GM23248 (cell line): ENCODE measurements around the gene UFSP2. TPM values are rescaled to one million over a fixed set of nuclear protein-coding genes. Genes with fewer than 3 reads are reported as not detected.

ENCODE experiments used
- DNase-seq: peaks from one replicate; pipeline ENCODE4 v3.0.0-alpha.2; 2015
- H2AFZ ChIP-seq: fragments of 200-600 bp; sonication (generic); 2 replicates; pipeline ENCODE4 v1.6.1; 2016; ENCODE audit warnings: antibody characterized with exemption
- H3F3A ChIP-seq: fragments of 200-600 bp; sonication (generic); 2 replicates; pipeline ENCODE4 v1.6.1; 2016; ENCODE audit warnings: mild to moderate bottlenecking, antibody characterized with exemption, mixed run types; ENCODE audit not compliant: insufficient read depth
- H3K27ac ChIP-seq: fragments of 200-600 bp; sonication (generic); 2 replicates; pipeline ENCODE4 v1.5.1; 2016; ENCODE audit warnings: mild to moderate bottlenecking
- H3K27me3 ChIP-seq: fragments of 200-600 bp; sonication (generic); replicated peaks from 2 replicates; pipeline ENCODE4 v1.6.1; 2016; ENCODE audit warnings: mild to moderate bottlenecking; ENCODE audit not compliant: insufficient read depth
- H3K36me3 ChIP-seq: fragments of 200-600 bp; sonication (generic); 2 replicates; pipeline ENCODE4 v1.6.1; 2016; ENCODE audit warnings: low read depth, mild to moderate bottlenecking
- H3K4me1 ChIP-seq: fragments of 200-600 bp; sonication (generic); 2 replicates; pipeline ENCODE4 v1.6.1; 2016; ENCODE audit warnings: mild to moderate bottlenecking; ENCODE audit not compliant: insufficient read depth
- H3K4me2 ChIP-seq: fragments of 200-600 bp; sonication (generic); one replicate; pipeline ENCODE4 v1.6.1; 2016; ENCODE audit warnings: mild to moderate bottlenecking; ENCODE audit not compliant: unreplicated experiment
- H3K4me3 ChIP-seq: fragments of 200-600 bp; sonication (generic); 2 replicates; pipeline ENCODE4 v1.5.1; 2016; ENCODE audit warnings: mild to moderate bottlenecking
- H3K79me2 ChIP-seq: fragments of 200-600 bp; sonication (generic); 2 replicates; pipeline ENCODE4 v1.6.1; 2016; ENCODE audit warnings: mild to moderate bottlenecking; ENCODE audit not compliant: insufficient read depth
- H3K9ac ChIP-seq: fragments of 200-600 bp; sonication (generic); 2 replicates; pipeline ENCODE4 v1.6.1; 2016; ENCODE audit warnings: mild to moderate bottlenecking
- H3K9me2 ChIP-seq: fragments of 200-600 bp; sonication (generic); 2 replicates; pipeline ENCODE4 v1.6.1; 2016; ENCODE audit warnings: mixed run types, mild to moderate bottlenecking, moderate library complexity; ENCODE audit not compliant: insufficient read depth
- H3K9me3 ChIP-seq: fragments of 200-600 bp; sonication (generic); one replicate; pipeline ENCODE4 v1.6.1; 2017; ENCODE audit warnings: low read depth
- H4K20me1 ChIP-seq: fragments of 200-600 bp; sonication (generic); 2 replicates; pipeline ENCODE4 v1.6.0; 2016; ENCODE audit not compliant: insufficient read depth
- EZH2 ChIP-seq: fragments of 200-600 bp; sonication (generic); IDR thresholded peaks from 2 replicates; pipeline ENCODE4 v1.6.1; 2018; ENCODE audit warnings: antibody characterized with exemption, mild to moderate bottlenecking; ENCODE audit not compliant: insufficient read depth, poor library complexity, severe bottlenecking
- EZH2phosphoT487 ChIP-seq: fragments of 200-600 bp; sonication (generic); IDR thresholded peaks from 2 replicates; pipeline ENCODE4 v1.6.1; 2018; ENCODE audit warnings: antibody characterized with exemption, moderate library complexity, mild to moderate bottlenecking, low read depth; ENCODE audit not compliant: insufficient read depth
- WGBS, 2 experiments: methylation state at CpG; one replicate each; pipeline ENCODE4 v1.1.6; 2015 to 2017; ENCODE audit warnings: low lambda C conversion rate in 2 of 2, low coverage in 1 of 2; ENCODE audit errors: missing lambda C conversion rate in 2 of 2; 5-methylcytosine and 5-hydroxymethylcytosine counted together
- in situ Hi-C: fragments of 300-500 bp; cut with MboI; formaldehyde crosslinking; loops from 2 replicates; pipeline ENCODE4 v1.15.0; 2020
- polyA plus RNA-seq: library from polyadenylated mRNA; unstranded; fragments of >200 nt; fragmentation: Nextera tagmentation; extraction: Ambion mirVana; gene quantifications from 2 replicates; pipeline ENCODE4 v1.2.1, GENCODE V29; 2016
- total RNA-seq: library from RNA; depleted of rRNA; stranded (reverse); fragments of >200 nt; shearing (Covaris generic); gene quantifications from 2 replicates; pipeline ENCODE4 v1.2.3, GENCODE V29; 2014

UFSP2 gene
- total and polyA plus RNA-seq, 2 experiments from 2014 or later: 25.6 to 26.8 TPM

GRCh38 chr4:185395238-185395955, 30.4 kb downstream of the UFSP2 start, which contains the start of gene LRP2BP:
Gene LRP2BP, minus strand, starts transcription at chr4:185395924. Its CDS starts 17,738 bp downstream, at chr4:185378186.
- in situ Hi-C loops: no loop called here
- no peaks in the 10 kb centered on the region for H4K20me1 ChIP-seq

GRCh38 chr4:185394568-185395237, 31.1 kb downstream of the UFSP2 start:
- H2AFZ ChIP-seq: peak overlapping the region; percentile 82
- no peaks in the 10 kb centered on the region for H3K9me2 ChIP-seq
- H3K9me3 ChIP-seq: no peaks in the 10 kb centered on the region
- peak overlapping the region; percentile 81 for H3K27ac ChIP-seq
- H3F3A ChIP-seq: peaks cover 23% of the 10 kb centered on the region
- H3K4me2 ChIP-seq: peak overlapping the region; percentile 98
- no peaks in the 10 kb centered on the region; the same call in 1 of the 2 replicates for H3K79me2 ChIP-seq
- in situ Hi-C loops: no loop called here
- H3K4me3 ChIP-seq: peak overlapping the region; percentile 93
- peaks cover 27% of the 10 kb centered on the region for H3K4me1 ChIP-seq
- TF ChIP-seq EZH2phosphoT487: no peak
- no peak for TF ChIP-seq EZH2
- peaks cover 6% of the 10 kb centered on the region; the same call in 1 of the 2 replicates for H3K36me3 ChIP-seq
- peak; percentile 73 for DNase-seq
- 22 to 24% methylated on average over 12 of the region's 12 CpGs for WGBS, 2 experiments
- peak overlapping the region; percentile 84 for H3K9ac ChIP-seq
- H3K27me3 ChIP-seq: no peaks in the 10 kb centered on the region
- no peaks in the 10 kb centered on the region for H4K20me1 ChIP-seq

More at GRCh38 chr4:185395238-185395955, 30.4 kb downstream of the UFSP2 start, which contains the start of gene LRP2BP:
- Histone ChIP-seq H3K4me1 (peaks cover 27% of the 10 kb centered on the region), H3K4me2 (peak within 1 kb of the TSS; percentile 98), H3K27me3 (no peaks in the 10 kb centered on the region), H2AFZ (peak within 1 kb of the TSS; percentile 88), H3K79me2 (no peaks in the 10 kb centered on the region; the same call in 1 of the 2 replicates), H3K9me3 (no peaks in the 10 kb centered on the region), H3K9ac (peak within 1 kb of the TSS; percentile 84), H3K27ac (peak within 1 kb of the TSS; percentile 81), H3K36me3 (peaks cover 13% of the 10 kb centered on the region; the same call in 1 of the 2 replicates), H3K9me2 (no peaks in the 10 kb centered on the region), H3K4me3 (peak within 1 kb of the TSS; percentile 93), H3F3A (peaks cover 23% of the 10 kb centered on the region)
- peak; percentile 36 for DNase-seq
- TF ChIP-seq EZH2phosphoT487: no peak
- TF ChIP-seq EZH2: no peak
- WGBS, 2 experiments: 5 to 10% methylated on average over 12 of the region's 12 CpGs

- Histone ChIP-seq H3K36me3 (no peaks in the 10 kb centered on the region), H3K9me2 (no peaks in the 10 kb centered on the region), H3K79me2 (no peaks in the 10 kb centered on the region), H3K4me3 (no peak overlapping the region), H3K9ac (no peak overlapping the region), H3F3A (peaks cover 15% of the 10 kb centered on the region), H3K4me2 (no peak overlapping the region), H3K27ac (no peak overlapping the region), H4K20me1 (no peaks in the 10 kb centered on the region), H3K4me1 (peaks cover 13% of the 10 kb centered on the region), H2AFZ (no peak overlapping the region), H3K27me3 (no peaks in the 10 kb centered on the region), H3K9me3 (no peaks in the 10 kb centered on the region)
- no peak for DNase-seq
- WGBS, 2 experiments: 92 to 100% methylated on average over 1 of the region's 1 CpG
- TF ChIP-seq EZH2phosphoT487 (no peak), EZH2 (no peak)
- in situ Hi-C loops: no loop called here
Measured at GRCh38 chr4:185392156-185392555, 33.6 kb downstream of the UFSP2 start.

- WGBS, 2 experiments: 65 to 66% methylated on average over 6 of the region's 6 CpGs
- peaks cover 15% of the 10 kb centered on the region for H3F3A ChIP-seq
- no peaks in the 10 kb centered on the region for H3K9me2 ChIP-seq
- peaks cover 13% of the 10 kb centered on the region for H3K4me1 ChIP-seq
- no peak overlapping the region for H2AFZ ChIP-seq
- no peaks in the 10 kb centered on the region for H3K79me2 ChIP-seq
- H3K4me3 ChIP-seq: no peak overlapping the region
- H3K4me2 ChIP-seq: no peak overlapping the region
- no peaks in the 10 kb centered on the region for H3K9me3 ChIP-seq
- no peak for DNase-seq
- no peak overlapping the region for H3K27ac ChIP-seq
- H4K20me1 ChIP-seq: no peaks in the 10 kb centered on the region
- in situ Hi-C loops: no loop called here
- no peaks in the 10 kb centered on the region for H3K27me3 ChIP-seq
- H3K36me3 ChIP-seq: no peaks in the 10 kb centered on the region
- no peak overlapping the region for H3K9ac ChIP-seq
- TF ChIP-seq EZH2: no peak
- TF ChIP-seq EZH2phosphoT487: no peak
Measured at GRCh38 chr4:185390941-185391340, 34.8 kb downstream of the UFSP2 start.
